ENCODE results near the gene PTPRN2.
"Not testable (repeated sequence)": the region's sequence is repeated elsewhere in the genome, so short reads cannot be mapped to it uniquely, and the experiment has no call there.

Gene PTPRN2

DNA sequence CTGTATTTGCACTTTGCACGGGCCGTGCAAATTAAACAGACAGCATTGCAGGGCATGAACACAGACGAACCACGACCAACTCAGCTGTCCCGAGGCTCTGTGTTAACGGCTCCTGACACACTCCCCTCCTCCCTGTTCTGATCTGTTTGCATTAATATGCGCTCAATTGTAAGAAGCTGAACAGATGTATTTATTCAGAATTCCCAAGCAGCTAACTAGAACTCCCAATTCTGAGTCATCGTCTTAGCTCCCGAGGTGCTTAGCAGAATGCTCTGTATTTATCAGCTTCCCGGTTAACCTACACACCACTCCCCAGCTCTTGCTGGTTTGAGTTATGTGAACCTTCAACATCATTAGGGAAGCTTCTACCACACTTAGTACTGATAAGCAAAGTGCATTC is 286.4 kb downstream of the PTPRN2 start:
- no peak for DNase-seq (ENCODE audit: low read depth)

- no peak for DNase-seq (ENCODE audit: low read depth)
Observed at GRCh38 chr7:158300427-158300826, 287.2 kb downstream of the PTPRN2 start.

GRCh38 chr7:158299607-158300006 is 288.0 kb downstream of the PTPRN2 start:
- DNase-seq (ENCODE audit: low read depth) = no peak

GRCh38 chr7:158296798-158297104 is 290.9 kb downstream of the PTPRN2 start:
- no peak for DNase-seq (ENCODE audit: low read depth)

DNA sequence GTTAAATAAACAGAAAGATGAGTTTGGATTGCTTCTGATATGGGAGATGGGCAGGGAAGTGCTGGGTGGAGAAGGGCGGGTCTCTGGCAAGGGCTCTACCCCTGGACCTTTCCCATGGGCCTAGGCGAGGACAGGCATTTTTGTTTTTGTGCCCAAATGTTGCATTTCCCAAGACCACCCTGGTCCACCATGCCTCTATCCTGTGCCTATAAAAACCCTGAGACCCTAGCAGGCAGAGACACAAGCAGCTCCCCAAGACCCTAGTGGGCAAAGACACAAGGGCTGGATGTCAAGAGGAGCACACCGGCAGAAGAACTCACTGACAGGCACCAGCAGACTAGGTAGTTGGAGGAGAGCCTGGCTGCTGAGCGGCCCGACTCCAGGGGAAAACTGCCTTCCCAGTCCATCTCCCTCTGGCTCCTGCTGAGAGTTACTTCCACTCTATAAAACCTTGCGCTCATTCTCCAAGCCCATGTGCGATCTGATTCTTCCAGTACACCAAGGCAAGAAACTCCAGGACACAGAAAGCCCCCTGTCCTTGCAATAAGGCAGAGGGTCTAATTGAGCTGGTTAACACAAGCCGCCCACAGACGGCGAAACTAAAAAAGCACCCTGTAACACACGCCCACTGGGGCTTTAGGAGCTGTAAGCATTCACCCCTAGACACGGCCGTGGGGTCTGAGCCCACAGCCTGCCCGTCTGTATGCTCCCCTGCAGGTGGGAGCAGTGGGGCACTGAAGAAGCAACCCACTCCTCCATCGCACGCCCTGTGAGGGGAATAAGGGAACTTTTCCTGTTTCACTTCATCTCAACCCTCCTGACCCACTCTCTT is 291.4 kb downstream of the PTPRN2 start:
- no peak for DNase-seq (ENCODE audit: low read depth)

DNA sequence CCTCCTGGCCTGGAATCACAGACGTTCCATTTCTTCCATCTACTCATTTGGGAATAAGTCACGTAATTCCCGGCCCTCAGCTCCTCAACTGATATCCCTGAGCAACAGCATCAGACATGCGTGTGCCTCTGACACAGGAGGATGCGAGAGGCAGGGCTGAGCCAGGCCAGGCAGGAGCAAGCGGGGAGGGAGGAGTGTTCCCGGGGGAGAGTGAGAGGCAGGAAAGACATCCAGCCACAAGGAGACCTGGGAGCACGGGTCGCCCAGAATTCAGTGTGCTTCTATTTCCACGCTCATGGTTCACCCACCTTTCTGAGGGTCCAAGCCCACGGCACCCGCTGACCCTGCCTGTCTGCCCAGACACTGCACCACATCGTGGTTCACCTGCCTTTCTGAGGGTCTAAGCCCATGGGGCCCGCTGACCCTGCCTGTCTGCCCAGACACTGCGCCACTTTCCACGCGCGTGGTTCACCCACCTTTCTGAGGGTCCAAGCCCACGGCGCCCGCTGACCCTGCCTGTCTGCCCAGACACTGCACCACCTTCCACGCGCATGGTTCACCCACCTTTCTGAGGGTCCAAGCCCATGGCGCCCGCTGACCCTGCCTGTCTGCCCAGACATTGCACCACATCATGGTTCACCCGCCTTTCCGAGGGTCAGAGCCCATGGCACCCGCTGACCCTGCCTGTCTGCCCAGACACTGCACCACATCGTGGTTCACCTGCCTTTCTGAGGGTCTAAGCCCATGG is 293.0 kb downstream of the PTPRN2 start:
- DNase-seq (ENCODE audit: low read depth) = not testable (repeated sequence)

- DNase-seq (ENCODE audit: low read depth) = no peak
Observed at GRCh38 chr7:158292948-158293347, 294.7 kb downstream of the PTPRN2 start.

DNA sequence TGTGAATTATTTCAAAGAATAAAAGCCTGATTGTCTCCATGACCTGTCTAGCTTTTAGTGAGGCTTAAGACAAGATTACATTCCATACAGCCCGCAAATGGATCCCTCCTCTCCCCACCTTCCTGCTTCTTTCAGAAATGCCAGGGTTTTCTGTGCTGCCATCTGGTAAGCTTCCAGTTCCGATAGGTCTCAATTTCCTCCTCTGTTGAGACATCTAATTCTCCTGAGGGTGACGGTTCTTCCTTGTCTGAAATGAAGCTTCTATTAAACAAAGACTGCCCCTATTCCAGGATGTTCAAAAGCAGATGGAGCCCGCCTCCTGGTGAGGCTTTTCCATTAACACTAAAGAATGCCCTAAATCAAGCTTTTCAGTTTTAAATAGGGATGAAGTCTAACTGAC is 295.6 kb downstream of the PTPRN2 start:
- no peak for DNase-seq (ENCODE audit: low read depth)

- no peak for DNase-seq (ENCODE audit: low read depth)
Observed at GRCh38 chr7:158289761-158290523, 297.7 kb downstream of the PTPRN2 start.

GRCh38 chr7:158289231-158289630 is 298.4 kb downstream of the PTPRN2 start:
- no peak for DNase-seq (ENCODE audit: low read depth)

DNA sequence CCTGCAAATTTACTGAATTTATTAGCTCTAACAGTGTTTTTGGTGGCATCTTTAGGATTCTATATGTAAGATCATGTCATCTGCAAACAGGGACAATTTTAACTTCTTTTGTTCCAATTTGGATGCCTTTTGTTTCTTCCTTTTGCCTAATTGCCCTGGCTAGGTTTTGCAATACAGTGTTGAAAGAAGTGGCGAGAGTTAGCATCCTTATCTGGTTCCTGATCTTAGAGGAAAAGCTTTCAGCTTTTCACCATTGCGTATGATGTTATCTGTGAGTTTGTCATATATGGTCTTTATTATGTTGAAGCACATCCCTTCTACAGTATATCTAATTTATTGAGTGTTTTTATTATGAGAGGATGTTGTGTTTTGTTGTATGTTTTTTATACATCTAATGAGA is 301.4 kb downstream of the PTPRN2 start:
- DNase-seq (ENCODE audit: low read depth) = no peak

- DNase-seq (ENCODE audit: low read depth) = no peak
Observed at GRCh38 chr7:158285383-158285770, 302.2 kb downstream of the PTPRN2 start.

DNA sequence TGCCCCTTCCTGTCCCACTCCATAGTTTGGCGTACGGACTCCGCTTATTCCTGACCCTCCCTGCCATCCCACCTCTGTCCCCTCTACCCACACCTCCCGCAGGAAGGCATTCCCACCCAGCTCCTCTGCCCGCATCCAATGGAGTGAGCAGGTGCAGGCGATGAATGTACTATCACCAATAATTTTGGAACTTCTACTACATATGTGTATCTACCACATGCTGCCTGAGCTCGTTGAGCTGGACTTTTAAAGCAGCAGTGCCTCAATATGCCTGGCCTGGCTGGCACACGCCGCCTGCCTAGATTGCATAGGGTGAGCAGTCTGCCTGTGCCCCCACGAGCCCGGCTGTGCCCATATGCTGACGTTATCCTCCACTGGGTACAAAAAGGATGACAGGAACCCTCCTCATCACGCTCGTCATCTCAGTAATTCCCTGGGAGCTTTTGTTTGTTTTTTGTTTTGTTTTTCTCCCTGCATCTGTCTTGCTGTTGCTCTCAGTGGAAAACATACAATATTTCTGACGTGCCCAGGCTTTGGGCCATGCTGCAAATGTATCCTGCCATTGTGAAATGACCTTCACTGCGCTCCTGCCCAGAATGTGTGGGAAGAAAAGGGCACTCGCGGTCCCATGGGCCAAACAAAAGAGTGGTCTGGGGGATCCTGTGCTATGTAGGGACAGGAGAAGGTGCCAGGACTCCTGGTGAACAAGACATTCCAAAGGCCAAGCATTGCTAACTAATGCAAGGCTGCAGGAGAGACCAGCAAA is 302.8 kb downstream of the PTPRN2 start:
- DNase-seq (ENCODE audit: low read depth) = no peak

GRCh38 chr7:158284121-158284520 is 303.5 kb downstream of the PTPRN2 start:
- no peak for DNase-seq (ENCODE audit: low read depth)

DNA sequence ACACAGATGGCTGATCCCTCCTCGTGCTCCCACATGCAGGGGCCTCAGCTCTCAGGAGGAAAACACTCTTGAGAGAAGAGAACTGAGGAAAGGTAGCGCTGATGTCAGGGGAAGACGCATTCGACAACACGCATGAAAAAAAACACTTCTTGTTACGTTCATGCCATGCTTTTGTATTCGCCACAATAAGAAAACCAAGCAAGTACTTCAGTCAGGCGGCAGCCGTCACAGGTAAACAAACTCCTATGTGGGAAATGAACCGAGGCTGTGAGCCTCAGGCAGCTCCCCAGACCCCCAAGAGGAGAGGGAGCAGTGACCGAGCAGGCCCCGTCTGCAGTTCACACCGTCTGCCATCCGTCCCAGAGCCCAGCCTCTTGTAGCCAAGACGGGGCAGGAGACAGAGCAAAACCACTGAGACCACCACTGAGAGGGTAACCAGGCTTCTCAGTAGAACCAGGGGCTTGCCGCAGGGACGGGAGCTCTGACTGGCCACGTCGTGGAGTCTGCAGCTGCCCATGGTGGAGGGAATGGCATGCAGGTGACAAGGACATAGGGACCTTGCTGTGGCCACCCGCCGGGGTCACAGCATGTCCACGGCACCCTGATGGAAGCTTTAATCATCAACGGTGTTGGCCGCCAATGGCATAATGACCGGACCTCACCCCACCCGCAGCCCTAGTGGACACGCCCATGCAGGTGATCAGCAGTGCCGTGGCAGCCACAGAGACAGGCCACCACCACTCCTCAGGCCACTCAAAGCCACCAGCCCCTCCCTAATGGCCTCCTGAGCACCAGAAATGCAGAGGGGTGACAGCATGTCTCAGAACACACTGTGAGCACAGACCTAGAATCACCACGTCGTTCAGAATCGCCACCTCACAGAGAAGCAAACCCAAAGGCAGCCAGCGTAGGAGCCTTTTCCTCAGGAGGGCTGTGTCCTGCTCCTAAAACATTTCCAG is 304.3 kb downstream of the PTPRN2 start:
- DNase-seq (ENCODE audit: low read depth) = no peak

- DNase-seq (ENCODE audit: low read depth) = no peak
Observed at GRCh38 chr7:158282461-158283001, 305.1 kb downstream of the PTPRN2 start.

GRCh38 chr7:158281441-158281840 is 306.2 kb downstream of the PTPRN2 start:
- no peak for DNase-seq (ENCODE audit: low read depth)

- no peak for DNase-seq (ENCODE audit: low read depth)
Observed at GRCh38 chr7:158280448-158281144, 307.0 kb downstream of the PTPRN2 start.

GRCh38 chr7:158279539-158280447 is 307.8 kb downstream of the PTPRN2 start:
- DNase-seq (ENCODE audit: low read depth) = no peak
